NCI-H2081 (cell line): Measurements from ENCODE around the gene SLIT3.

Experiments
- DNase-seq, 2 experiments: peaks; one replicate each; lab custom pipeline; 2025; lab: John Stamatoyannopoulos, UW

SLIT3 gene

DNA sequence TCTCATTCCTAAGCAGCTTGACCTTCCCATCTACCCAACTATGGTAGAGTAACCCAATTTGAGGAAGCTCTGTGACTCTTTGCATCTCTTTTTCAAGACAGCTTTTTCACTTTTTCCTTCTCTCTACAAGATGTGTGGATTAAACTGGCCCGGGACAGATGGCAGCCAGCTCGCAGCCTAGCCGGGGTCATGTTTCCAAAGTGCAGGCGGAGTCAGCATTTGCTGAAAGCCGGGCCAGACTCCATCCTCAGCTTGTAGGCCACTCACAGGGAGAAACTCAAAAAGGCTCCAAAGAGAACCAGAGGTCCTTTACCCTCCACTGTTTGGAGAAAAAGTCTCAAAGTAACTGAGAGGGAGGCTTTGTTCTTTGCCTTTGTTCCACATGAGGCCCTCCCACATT, 435.0 kb downstream of the SLIT3 start:
- DNase-seq, result no peak

GRCh38 chr5:168863021-168863420, 437.9 kb downstream of the SLIT3 start:
- no peak for DNase-seq

DNA sequence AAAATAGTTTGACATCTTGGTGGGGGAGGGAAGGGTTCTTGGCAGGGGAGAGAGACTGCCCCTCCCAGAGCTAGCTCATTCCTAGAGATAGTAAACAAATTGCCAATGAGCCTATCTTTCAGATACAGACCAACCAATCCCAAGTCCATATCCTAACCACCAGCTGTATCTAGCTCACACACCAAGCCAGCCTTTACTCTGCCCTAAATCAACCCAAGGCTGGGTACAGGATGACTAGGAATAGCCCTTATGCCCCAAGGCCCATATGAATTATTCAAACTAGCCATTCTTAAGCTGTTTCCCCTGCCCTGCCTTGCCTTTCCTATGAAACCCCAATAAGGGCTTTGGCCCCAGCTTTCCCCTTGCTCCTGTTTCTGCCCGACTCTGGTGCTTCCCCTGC, 440.4 kb downstream of the SLIT3 start:
- no peak for DNase-seq

GRCh38 chr5:168860081-168860480, 440.9 kb downstream of the SLIT3 start:
- DNase-seq, result no peak

- no peak for DNase-seq
These were observed 441.5 kb downstream of the SLIT3 start for GRCh38 chr5:168859471-168859870.

DNA sequence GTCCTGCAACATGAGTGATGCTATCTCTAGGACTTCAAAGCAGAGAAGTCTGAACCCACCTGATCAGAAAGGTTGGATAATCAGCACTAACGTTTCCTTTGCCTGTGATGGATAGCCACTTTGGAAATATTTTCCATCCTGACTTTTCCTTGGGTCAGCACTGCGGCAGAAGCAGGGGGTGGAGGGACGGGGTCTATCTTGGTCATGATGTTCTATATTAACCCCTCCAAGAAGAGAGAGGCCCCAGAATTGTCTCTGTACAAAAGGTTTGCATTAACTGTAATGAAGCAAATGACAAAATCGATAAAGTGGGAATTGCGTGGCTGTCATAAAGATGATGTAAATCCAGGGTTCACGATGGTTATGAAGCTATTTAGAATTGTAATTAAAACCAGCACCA, 441.9 kb downstream of the SLIT3 start:
- DNase-seq, result no peak

- no peak for DNase-seq
These were observed 442.6 kb downstream of the SLIT3 start for GRCh38 chr5:168858371-168858770.

GRCh38 chr5:168853972-168854371, 447.0 kb downstream of the SLIT3 start:
- no peak for DNase-seq

DNA sequence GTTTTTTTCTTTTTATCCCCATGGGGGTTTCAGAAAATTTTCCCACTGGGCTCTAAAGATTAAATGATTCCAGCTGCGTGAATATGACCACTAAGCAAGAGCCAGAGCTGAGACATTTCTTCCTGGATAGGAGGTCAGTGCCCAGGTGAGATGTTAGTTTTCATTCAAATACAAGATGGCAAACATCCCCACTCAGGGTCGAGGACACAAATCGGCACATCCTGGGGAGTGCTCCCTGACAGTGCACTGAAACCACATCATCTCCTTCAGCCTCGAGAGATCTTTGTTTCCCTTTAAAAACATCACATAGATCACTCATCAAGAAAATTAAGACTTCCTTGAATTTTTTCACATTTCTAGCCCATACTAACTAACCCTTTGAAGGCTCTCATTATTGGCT, 448.6 kb downstream of the SLIT3 start:
- DNase-seq, result no peak

- DNase-seq, result no peak
These were observed 449.0 kb downstream of the SLIT3 start for GRCh38 chr5:168851902-168852321.

DNA sequence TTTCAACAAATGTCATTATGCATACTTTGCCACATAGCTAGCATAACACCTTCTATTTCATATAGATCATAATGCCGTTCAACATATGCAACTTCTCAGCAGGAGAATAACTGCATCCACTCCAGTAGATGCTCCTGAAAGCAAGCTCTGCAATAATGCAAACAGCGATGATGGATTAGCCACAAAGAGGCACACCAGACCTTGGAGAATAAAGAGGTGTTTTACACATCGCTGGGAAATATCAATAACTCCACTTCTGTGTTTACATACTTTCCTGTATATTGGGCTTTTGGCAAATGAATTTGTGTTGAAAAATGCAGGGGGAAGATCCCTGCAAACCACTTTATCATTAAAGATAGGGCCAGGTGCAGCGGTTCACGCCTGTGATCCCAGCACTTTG, 450.3 kb downstream of the SLIT3 start:
- no peak for DNase-seq

DNA sequence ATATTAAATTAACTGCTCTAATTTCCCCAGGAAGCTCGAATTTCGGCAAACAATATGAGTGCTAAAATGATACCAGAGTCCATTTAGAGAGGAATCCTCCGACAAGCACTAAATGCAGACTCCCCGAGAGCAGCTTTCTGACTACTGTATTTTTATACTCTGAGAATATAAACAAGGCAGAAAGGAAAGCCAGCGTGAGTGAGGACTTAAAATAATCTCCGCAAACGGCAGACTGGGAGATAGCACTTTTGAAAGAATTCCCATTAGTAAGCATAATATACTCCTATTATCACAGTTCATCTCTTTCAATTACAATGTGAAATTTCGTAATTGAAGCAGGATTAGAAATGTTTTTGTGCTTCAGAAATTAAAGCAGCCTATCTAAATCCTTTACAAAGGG, 452.4 kb downstream of the SLIT3 start:
- DNase-seq, result no peak

DNA sequence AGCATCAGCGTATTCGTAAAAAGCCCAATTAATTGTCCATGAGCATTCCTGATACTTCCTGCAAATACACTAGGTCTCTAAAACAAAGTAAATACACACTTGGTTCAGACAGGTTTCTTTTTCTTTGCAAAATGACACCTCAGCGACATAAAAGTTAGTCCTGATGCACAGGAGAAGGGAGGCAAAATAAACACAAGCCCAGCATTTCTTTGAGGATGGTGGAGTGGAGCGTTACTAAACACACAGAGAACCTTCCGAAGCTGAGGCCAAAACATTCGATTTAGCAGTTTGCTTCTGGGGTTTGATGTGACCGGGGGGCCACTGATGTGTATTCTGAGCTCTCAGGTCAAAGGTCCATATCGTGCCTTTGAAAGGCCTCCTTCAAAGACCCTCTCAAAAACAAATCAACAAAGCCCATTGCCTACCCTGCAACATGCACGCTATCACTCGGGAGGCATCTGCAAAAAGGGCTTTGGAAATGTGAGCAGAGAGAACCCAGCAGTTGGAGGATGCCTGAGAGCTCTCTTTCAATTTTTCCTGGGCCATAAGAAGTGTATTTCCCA, 453.3 kb downstream of the SLIT3 start:
- DNase-seq, result no peak

DNA sequence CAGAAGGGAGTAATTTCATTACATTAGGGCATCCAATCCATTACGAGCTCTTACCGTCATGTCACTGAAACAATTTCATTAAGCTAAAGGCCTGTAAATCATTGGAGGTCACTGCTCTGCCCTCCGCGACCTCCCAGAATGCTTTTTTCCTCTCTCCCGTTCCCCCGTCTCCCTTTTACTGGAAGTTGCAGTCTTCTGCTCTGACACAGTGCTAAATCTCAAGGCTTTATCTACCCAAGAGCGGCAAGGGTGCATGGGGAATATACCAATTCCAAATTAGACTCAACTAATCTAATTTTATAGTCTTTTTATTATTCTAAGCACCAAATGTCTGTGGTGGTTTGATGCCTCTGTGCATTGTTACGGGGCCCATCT, 456.0 kb downstream of the SLIT3 start:
- no peak for DNase-seq

DNA sequence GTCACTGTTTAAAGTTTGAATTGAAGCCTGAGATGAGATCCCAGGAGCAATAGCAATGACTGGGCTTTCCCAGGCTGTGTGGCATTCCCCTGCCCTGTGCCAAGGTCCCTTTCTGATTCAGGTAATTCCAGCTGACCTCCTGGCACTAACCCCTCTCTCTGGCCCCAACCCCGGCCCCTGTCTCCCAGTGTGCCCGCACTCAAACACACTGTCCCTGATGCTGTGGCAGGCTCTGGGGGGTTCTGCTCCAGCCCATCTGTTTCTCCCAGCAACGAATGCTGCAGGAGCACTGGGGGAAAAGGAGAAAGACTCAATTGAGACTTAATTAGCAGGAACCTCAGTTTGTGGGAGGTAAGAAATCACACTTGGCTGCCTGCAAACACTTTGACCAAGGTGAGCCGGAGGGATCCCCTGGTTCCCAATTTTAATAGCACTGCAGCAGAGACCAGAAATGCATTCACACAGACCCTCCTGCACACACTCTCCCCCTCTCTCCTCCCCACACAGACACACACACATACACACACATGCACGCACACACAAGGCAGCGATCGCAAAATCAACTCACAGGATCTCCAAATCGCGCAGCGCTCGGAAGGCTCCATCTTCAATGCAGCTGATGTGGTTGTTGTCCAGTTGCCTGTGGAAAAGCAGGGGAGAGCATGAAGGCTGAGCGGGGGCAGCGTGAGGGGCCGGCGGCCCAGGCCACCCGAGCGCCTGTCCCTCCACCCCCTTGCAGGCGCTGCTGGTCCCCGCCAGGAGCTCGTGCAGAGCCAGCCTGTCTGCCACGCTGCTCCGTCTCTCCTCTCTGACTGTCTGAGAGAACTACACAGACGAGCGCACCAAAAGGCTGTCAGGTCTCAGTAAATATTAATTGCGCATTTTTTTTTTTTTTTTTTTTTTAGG, 456.7 kb downstream of the SLIT3 start:
- DNase-seq, result no peak

GRCh38 chr5:168843277-168844015, 457.5 kb downstream of the SLIT3 start:
- DNase-seq, result no peak

- DNase-seq, result no peak
These were observed 458.3 kb downstream of the SLIT3 start for GRCh38 chr5:168842571-168843205.

- no peak for DNase-seq
These were observed 463.1 kb downstream of the SLIT3 start for GRCh38 chr5:168837852-168838251.

DNA sequence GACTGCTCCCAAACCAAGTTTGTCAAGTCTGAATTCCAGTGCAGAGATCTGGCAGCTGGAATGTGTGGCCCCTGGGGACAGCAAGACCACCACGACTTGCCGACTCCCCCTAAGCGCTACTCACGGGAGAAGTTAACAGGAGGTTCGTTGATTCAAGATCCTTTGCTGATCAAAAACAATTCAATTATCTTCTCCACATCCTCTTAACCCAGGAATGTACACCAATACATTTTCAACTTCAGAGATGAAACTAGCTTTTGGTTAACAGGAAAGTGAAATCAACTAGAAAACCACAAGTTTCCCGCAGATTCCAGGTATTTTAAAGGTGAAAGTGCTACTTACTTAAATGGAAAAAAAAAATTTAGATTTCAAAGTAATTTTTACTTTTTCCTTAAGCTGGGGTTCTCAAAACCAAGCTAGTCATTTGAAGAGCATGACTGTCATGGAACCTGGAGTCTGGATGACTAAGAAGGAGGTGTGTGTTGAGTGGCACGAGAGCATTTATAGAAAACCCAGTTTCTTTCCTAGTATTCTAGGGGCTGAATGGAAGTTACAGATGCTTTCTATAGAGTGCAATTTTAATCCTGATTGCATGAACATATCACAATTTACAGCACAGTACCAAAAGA, 464.2 kb downstream of the SLIT3 start:
- DNase-seq, result no peak

GRCh38 chr5:168833936-168834335, 467.0 kb downstream of the SLIT3 start:
- no peak for DNase-seq

DNA sequence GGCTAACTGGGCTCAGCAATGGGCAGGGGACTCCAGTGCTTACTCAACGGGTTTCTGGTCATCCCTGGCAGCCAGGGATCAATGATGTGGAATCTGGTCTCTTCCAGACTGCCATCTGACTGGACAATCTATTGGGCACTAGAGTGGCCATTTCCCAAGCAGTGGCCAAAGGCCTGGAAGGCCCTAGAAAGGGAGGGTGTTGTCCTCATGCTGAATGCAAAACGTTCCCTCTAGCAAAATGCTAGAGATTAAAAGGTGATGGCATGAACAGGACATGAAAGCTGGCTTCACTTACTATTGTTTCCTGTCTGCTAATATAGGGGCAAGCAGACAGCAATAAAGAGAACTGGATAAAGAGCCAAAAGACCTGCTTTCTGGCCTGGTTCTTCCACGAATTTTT, 467.6 kb downstream of the SLIT3 start:
- no peak for DNase-seq

DNA sequence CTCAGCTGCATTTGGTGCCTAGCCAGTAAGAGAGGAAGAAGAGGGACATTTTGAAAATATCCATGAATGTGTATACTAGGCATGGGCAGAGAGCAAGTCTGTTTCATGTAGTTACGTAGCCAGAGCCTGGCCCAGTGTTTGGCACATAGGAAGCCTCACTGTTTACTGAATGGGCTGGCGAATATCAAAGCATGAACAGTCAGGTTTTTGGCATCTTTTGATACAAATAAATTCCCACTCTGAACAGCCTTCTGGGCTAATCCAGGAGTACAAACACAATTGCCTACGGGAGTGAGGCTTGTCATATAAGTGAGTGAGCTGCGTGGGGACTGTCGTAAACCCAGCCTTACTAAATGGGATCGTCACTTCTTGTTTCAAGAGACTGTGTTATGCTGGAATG, 468.6 kb downstream of the SLIT3 start:
- no peak for DNase-seq
